ENCODE data around the gene CD300A. TPM values are rescaled to one million over a fixed set of nuclear protein-coding genes. Genes with fewer than 3 reads are reported as not detected.

Gene CD300A
- total and polyA plus RNA-seq, 4 donors, result 2.2 to 11.5 (median 8.0) TPM

DNA sequence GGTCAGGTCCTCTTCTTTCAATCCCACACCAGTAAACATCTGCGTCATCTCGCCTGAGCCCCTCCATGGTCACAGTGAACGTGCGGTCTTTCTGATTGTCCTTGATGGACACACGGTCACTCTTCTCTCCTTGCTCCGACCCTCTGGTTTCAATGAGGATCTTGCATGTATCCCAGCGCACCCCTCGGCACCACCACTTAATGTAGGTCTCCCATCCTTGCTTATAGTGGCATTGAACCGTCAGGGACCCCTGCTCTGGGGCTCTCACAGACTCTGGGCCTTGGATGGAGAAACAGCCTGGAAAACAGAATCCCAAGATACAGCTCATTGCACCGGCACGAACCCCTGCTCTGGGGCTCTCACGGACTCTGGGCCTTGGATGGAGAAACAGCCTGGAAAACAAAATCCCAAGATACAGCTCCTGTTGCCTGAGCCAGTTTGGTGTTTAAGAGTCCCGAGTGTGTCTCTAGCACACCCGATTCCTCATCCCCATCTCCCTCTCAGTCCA, 59.4 kb downstream of the CD300A start:
- Histone ChIP-seq H3K36me3 (ENCODE audit: control insufficient read depth in 4 of 4, insufficient read depth in 3 of 4, low read depth in 1 of 4, low read length in 3 of 4) (no peaks in the 10 kb centered on the region), H3K27ac (ENCODE audit: low read depth in 1 of 2, low read length in 2 of 2) (no peak overlapping the region), H3K4me1 (ENCODE audit: control insufficient read depth in 4 of 4, insufficient read depth in 4 of 4, low read length in 3 of 4) (no peaks in the 10 kb centered on the region), H3K27me3 (ENCODE audit: control insufficient read depth in 4 of 4, insufficient read depth in 4 of 4, low read length in 3 of 4) (peaks cover 0 to 3% (median 0%) of the 10 kb centered on the region in 4 donors), H3K9me3 (ENCODE audit: control insufficient read depth in 4 of 4, low read length in 3 of 4) (no peaks in the 10 kb centered on the region), H3K4me3 (ENCODE audit: low read depth in 1 of 3, low read length in 3 of 3) (no peak overlapping the region), H3K9ac (ENCODE audit: low read depth in 1 of 2, low read length in 2 of 2) (no peak overlapping the region)
- DNase-seq (ENCODE audit: low spot score), result peak; percentile 19
- TF ChIP-seq, protein P1, sequence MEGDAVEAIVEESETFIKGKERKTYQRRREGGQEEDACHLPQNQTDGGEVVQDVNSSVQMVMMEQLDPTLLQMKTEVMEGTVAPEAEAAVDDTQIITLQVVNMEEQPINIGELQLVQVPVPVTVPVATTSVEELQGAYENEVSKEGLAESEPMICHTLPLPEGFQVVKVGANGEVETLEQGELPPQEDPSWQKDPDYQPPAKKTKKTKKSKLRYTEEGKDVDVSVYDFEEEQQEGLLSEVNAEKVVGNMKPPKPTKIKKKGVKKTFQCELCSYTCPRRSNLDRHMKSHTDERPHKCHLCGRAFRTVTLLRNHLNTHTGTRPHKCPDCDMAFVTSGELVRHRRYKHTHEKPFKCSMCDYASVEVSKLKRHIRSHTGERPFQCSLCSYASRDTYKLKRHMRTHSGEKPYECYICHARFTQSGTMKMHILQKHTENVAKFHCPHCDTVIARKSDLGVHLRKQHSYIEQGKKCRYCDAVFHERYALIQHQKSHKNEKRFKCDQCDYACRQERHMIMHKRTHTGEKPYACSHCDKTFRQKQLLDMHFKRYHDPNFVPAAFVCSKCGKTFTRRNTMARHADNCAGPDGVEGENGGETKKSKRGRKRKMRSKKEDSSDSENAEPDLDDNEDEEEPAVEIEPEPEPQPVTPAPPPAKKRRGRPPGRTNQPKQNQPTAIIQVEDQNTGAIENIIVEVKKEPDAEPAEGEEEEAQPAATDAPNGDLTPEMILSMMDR (IDR thresholded peaks at IDR 0.05; ENCODE audit: low read depth, low read length, missing input control), result no peak
- TF ChIP-seq RXRA (IDR thresholded peaks at IDR 0.05) (no peak), YY1 (IDR thresholded peaks at IDR 0.05) (no peak), TAF1 (conservative IDR thresholded peaks at IDR 0.05) (no peak), NR2F2 (IDR thresholded peaks at IDR 0.05) (no peak), HNF4A (conservative IDR thresholded peaks at IDR 0.05) (no peak), JUND (IDR thresholded peaks at IDR 0.05) (no peak), EGR1 (IDR thresholded peaks at IDR 0.05; ENCODE audit: low read depth in 2 of 2) (no peak), FOXA2 (IDR thresholded peaks at IDR 0.05) (no peak), HNF4G (IDR thresholded peaks at IDR 0.05) (no peak), SP1 (IDR thresholded peaks at IDR 0.05) (no peak), FOXA1 (IDR thresholded peaks at IDR 0.05) (no peak), RAD21 (IDR thresholded peaks at IDR 0.05) (no peak)
- TF ChIP-seq, protein P2, sequence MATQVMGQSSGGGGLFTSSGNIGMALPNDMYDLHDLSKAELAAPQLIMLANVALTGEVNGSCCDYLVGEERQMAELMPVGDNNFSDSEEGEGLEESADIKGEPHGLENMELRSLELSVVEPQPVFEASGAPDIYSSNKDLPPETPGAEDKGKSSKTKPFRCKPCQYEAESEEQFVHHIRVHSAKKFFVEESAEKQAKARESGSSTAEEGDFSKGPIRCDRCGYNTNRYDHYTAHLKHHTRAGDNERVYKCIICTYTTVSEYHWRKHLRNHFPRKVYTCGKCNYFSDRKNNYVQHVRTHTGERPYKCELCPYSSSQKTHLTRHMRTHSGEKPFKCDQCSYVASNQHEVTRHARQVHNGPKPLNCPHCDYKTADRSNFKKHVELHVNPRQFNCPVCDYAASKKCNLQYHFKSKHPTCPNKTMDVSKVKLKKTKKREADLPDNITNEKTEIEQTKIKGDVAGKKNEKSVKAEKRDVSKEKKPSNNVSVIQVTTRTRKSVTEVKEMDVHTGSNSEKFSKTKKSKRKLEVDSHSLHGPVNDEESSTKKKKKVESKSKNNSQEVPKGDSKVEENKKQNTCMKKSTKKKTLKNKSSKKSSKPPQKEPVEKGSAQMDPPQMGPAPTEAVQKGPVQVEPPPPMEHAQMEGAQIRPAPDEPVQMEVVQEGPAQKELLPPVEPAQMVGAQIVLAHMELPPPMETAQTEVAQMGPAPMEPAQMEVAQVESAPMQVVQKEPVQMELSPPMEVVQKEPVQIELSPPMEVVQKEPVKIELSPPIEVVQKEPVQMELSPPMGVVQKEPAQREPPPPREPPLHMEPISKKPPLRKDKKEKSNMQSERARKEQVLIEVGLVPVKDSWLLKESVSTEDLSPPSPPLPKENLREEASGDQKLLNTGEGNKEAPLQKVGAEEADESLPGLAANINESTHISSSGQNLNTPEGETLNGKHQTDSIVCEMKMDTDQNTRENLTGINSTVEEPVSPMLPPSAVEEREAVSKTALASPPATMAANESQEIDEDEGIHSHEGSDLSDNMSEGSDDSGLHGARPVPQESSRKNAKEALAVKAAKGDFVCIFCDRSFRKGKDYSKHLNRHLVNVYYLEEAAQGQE (IDR thresholded peaks at IDR 0.05), result no peak
- TF ChIP-seq, protein P3, sequence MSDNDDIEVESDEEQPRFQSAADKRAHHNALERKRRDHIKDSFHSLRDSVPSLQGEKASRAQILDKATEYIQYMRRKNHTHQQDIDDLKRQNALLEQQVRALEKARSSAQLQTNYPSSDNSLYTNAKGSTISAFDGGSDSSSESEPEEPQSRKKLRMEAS (IDR thresholded peaks at IDR 0.05), result no peak
- TF ChIP-seq, protein P4, sequence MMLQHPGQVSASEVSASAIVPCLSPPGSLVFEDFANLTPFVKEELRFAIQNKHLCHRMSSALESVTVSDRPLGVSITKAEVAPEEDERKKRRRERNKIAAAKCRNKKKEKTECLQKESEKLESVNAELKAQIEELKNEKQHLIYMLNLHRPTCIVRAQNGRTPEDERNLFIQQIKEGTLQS (IDR thresholded peaks at IDR 0.05), result no peak
- TF ChIP-seq, protein P5, sequence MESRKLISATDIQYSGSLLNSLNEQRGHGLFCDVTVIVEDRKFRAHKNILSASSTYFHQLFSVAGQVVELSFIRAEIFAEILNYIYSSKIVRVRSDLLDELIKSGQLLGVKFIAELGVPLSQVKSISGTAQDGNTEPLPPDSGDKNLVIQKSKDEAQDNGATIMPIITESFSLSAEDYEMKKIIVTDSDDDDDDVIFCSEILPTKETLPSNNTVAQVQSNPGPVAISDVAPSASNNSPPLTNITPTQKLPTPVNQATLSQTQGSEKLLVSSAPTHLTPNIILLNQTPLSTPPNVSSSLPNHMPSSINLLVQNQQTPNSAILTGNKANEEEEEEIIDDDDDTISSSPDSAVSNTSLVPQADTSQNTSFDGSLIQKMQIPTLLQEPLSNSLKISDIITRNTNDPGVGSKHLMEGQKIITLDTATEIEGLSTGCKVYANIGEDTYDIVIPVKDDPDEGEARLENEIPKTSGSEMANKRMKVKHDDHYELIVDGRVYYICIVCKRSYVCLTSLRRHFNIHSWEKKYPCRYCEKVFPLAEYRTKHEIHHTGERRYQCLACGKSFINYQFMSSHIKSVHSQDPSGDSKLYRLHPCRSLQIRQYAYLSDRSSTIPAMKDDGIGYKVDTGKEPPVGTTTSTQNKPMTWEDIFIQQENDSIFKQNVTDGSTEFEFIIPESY (IDR thresholded peaks at IDR 0.05), result no peak
- 84% methylated on average over 14 of the region's 14 CpGs for WGBS

All from liver (tissue), 9 donors.